Body of pancreas (tissue), 4 donors: ENCODE results near the gene PSMC6. TPM values are rescaled to one million over a fixed set of nuclear protein-coding genes. Genes with fewer than 3 reads are reported as not detected.

Source experiments
- ATAC-seq: fragments of 150-250 bp; one replicate; pipeline ENCODE4 v1.9.1; 2016
- DNase-seq, 4 donors: peaks; one replicate each; pipeline ENCODE4 v3.0.0-alpha.2; 2019
- H3K27ac ChIP-seq, 4 donors: fragments of 200-600 bp; sonication (generic); 1 replicate in 3 of 4; 2 replicates in 1 of 4; pipeline versions ENCODE4 v1.5.1 to v1.6.1; 2016 to 2019; ENCODE audit warnings: mild to moderate bottlenecking in 1 of 4, mixed read lengths in 1 of 4, moderate library complexity in 1 of 4
- H3K27me3 ChIP-seq, 2 donors: fragments of 200-600 bp; sonication (generic); one replicate each; pipeline ENCODE4 v1.6.0; 2016; ENCODE audit warnings: mild to moderate bottlenecking in 1 of 2
- H3K36me3 ChIP-seq, 2 donors: fragments of 200-600 bp; sonication (generic); replicated peaks in 1 of 2; 2 replicates each; pipeline ENCODE4 v1.5.1; 2016; ENCODE audit warnings: low read depth in 2 of 2; ENCODE audit not compliant: insufficient read depth in 1 of 2
- H3K4me1 ChIP-seq: fragments of 200-600 bp; sonication (generic); one replicate; pipeline ENCODE4 v1.6.0; 2016
- H3K4me3 ChIP-seq, 2 donors: fragments of 200-600 bp; sonication (generic); 1 replicate in 1 of 2; 2 replicates in 1 of 2; pipeline ENCODE4 v1.5.1; 2016 to 2019
- H3K9me3 ChIP-seq, 3 donors: fragments of 200-600 bp; sonication (generic); 1 replicate in 2 of 3; 2 replicates in 1 of 3; pipeline ENCODE4 v1.5.1; 2016
- CTCF ChIP-seq, 7 experiments: fragments of 450-650 bp in 4 of 7; fragments of 200-600 bp in 3 of 7; sonication (generic) in 3 of 7; IDR thresholded peaks; one replicate each; pipeline ENCODE4 v1.5.1; 2016 to 2019; ENCODE audit warnings: antibody characterized with exemption in 7 of 7
- POLR2A ChIP-seq, 3 donors: fragments of 450-650 bp; IDR thresholded peaks; one replicate each; pipeline ENCODE4 v1.6.1; 2016; ENCODE audit warnings: antibody characterized with exemption in 3 of 3, mild to moderate bottlenecking in 2 of 3
- WGBS, 2 donors: methylation state at CpG; one replicate each; pipeline ENCODE4 v1.1.5; 2017; 5-methylcytosine and 5-hydroxymethylcytosine counted together
- intact Hi-C: fragments of 100-400 bp; cut with DNase I; formaldehyde crosslinking; loops from one replicate; pipeline ENCODE4 v1.15.1; 2023
- total RNA-seq, 2 donors: library from RNA; depleted of rRNA; stranded (reverse); fragments of >200 nt; gene quantifications; one replicate each; pipeline ENCODE4 v1.1.0, GENCODE V29; 2016

PSMC6 gene
- total RNA-seq, 2 donors from 2014 or later: 37.2 to 66.7 TPM

GRCh38 chr14:52729925-52730708 lies 23.1 kb downstream of the PSMC6 start, which contains the start of gene STYX:
Gene STYX (plus strand): TSS chr14:52730166. CDS start chr14:52730475, 309 bp downstream.
- peak within 1 kb of the TSS; percentile 76 to 91 (median 83) for H3K27ac ChIP-seq
- intact Hi-C loops: no loop called here
- H3K4me3 ChIP-seq: peak within 1 kb of the TSS; percentile 64 to 91
- no peaks in the 10 kb centered on the region for H3K9me3 ChIP-seq
- peak; percentile 99 to 100 (median 99) for DNase-seq
- H3K36me3 ChIP-seq: peaks cover 0 to 3% of the 10 kb centered on the region in 2 donors
- peaks cover 15% of the 10 kb centered on the region for H3K4me1 ChIP-seq
- 0 to 1% methylated on average over 23 to 64 of the region's 72 CpGs for WGBS, 2 donors
- peak; percentile 98 for ATAC-seq
- no peaks in the 10 kb centered on the region for H3K27me3 ChIP-seq
- peak; percentile 8 to 67 (median 45) for TF ChIP-seq CTCF (IDR thresholded peaks at IDR 0.05)
- peak; percentile 71 to 93 (median 90) for TF ChIP-seq POLR2A (IDR thresholded peaks at IDR 0.05)

GRCh38 chr14:52730709-52731111 lies 23.7 kb downstream of the PSMC6 start:
- peak overlapping the region; percentile 64 to 91 for H3K4me3 ChIP-seq
- WGBS, 2 donors: 0 to 1% methylated on average over 8 to 11 of the region's 11 CpGs
- H3K27me3 ChIP-seq: no peaks in the 10 kb centered on the region
- ATAC-seq (no peak), DNase-seq (peak in 1 of 4 donors; percentile 28)
- H3K9me3 ChIP-seq: no peaks in the 10 kb centered on the region
- H3K27ac ChIP-seq: peak overlapping the region; percentile 76 to 91 (median 83)
- peaks cover 21% of the 10 kb centered on the region for H3K4me1 ChIP-seq
- no peak for TF ChIP-seq CTCF (IDR thresholded peaks at IDR 0.05)
- TF ChIP-seq POLR2A (IDR thresholded peaks at IDR 0.05): no peak
- H3K36me3 ChIP-seq: peaks cover 0 to 3% of the 10 kb centered on the region in 2 donors
- intact Hi-C loops: no loop called here

GRCh38 chr14:52733824-52734223 lies 26.8 kb downstream of the PSMC6 start:
- 97 to 98% methylated on average over 9 of the region's 9 CpGs for WGBS, 2 donors
- intact Hi-C loops: no loop called here
- Histone ChIP-seq H3K27ac (no peak overlapping the region), H3K4me1 (peaks cover 41% of the 10 kb centered on the region), H3K4me3 (no peak overlapping the region), H3K36me3 (no peaks in the 10 kb centered on the region), H3K27me3 (no peaks in the 10 kb centered on the region), H3K9me3 (no peaks in the 10 kb centered on the region)
- TF ChIP-seq CTCF (IDR thresholded peaks at IDR 0.05): no peak
- TF ChIP-seq POLR2A (IDR thresholded peaks at IDR 0.05): no peak
- no peak for DNase-seq
- ATAC-seq: no peak

GRCh38 chr14:52735921-52736489 lies 29.0 kb downstream of the PSMC6 start:
- TF ChIP-seq POLR2A (IDR thresholded peaks at IDR 0.05): no peak
- TF ChIP-seq CTCF (IDR thresholded peaks at IDR 0.05): no peak
- no peak overlapping the region for H3K4me3 ChIP-seq
- ATAC-seq: no peak
- H3K27ac ChIP-seq: peak overlapping the region in 2 of 4 donors; percentile 45 to 64
- DNase-seq: no peak
- H3K4me1 ChIP-seq: peaks cover 43% of the 10 kb centered on the region
- 5 to 22% methylated on average over 1 of the region's 1 CpG for WGBS, 2 donors
- no peaks in the 10 kb centered on the region for H3K9me3 ChIP-seq
- intact Hi-C loops: no loop called here
- H3K27me3 ChIP-seq: no peaks in the 10 kb centered on the region
- no peaks in the 10 kb centered on the region for H3K36me3 ChIP-seq
